NOMO-1 (cell line): Measurements from ENCODE around the gene CH25H.

Source experiments
- DNase-seq, 2 experiments: peaks; one replicate each; lab custom pipeline; 2025; ENCODE audit not compliant: unreplicated experiment in 2 of 2; lab: John Stamatoyannopoulos, UW

CH25H gene

GRCh38 chr10:89159761-89160160, 47.4 kb downstream of the CH25H start:
- DNase-seq, result no peak

GRCh38 chr10:89159316-89159715, 47.8 kb downstream of the CH25H start:
- DNase-seq, result no peak

- DNase-seq, result peak in 1 of 2 experiments; percentile 38
Measured at GRCh38 chr10:89158446-89158845, 48.7 kb downstream of the CH25H start.

- DNase-seq, result peak in 1 of 2 experiments; percentile 45
Measured at GRCh38 chr10:89156161-89156835, 50.8 kb downstream of the CH25H start.
